Measurements from ENCODE around the gene KLHL30. TPM values are rescaled to one million over a fixed set of nuclear protein-coding genes. Genes with fewer than 3 reads are reported as not detected.

The KLHL30 gene
- total RNA-seq, 1 donor from 2014 or later = 18.3 TPM

GRCh38 chr2:238141541-238142318 lies 3.3 kb downstream of the KLHL30 start:
- H3K4me3 ChIP-seq (ENCODE audit: low read length in 3 of 3) = peak overlapping the region; percentile 55 to 76 (median 72)
- peaks cover 8 to 23% (median 17%) of the 10 kb centered on the region in 3 donors for H3K36me3 ChIP-seq (ENCODE audit: control insufficient read depth in 3 of 3, insufficient read depth in 3 of 3, low read length in 3 of 3)
- H3K9ac ChIP-seq (ENCODE audit: low read depth in 1 of 3, low read length in 3 of 3) = peak overlapping the region; percentile 70 to 87 (median 73)
- peaks cover 60 to 91% (median 69%) of the 10 kb centered on the region in 3 donors for H3K4me1 ChIP-seq (ENCODE audit: control insufficient read depth in 3 of 3, insufficient read depth in 3 of 3, low read length in 3 of 3)
- H3K27ac ChIP-seq (ENCODE audit: low read depth, low read length) = peak overlapping the region; percentile 86
- H3K27me3 ChIP-seq (ENCODE audit: control insufficient read depth in 3 of 3, insufficient read depth in 3 of 3, low read length in 3 of 3) = no peaks in the 10 kb centered on the region
- no peaks in the 10 kb centered on the region for H3K9me3 ChIP-seq (ENCODE audit: control insufficient read depth in 3 of 3, low read length in 3 of 3)

- Histone ChIP-seq H3K36me3 (ENCODE audit: control insufficient read depth in 3 of 3, insufficient read depth in 3 of 3, low read length in 3 of 3) (peaks cover 8 to 23% (median 17%) of the 10 kb centered on the region in 3 donors), H3K4me3 (ENCODE audit: low read length in 3 of 3) (peak overlapping the region; percentile 55 to 76 (median 72)), H3K27me3 (ENCODE audit: control insufficient read depth in 3 of 3, insufficient read depth in 3 of 3, low read length in 3 of 3) (no peaks in the 10 kb centered on the region), H3K4me1 (ENCODE audit: control insufficient read depth in 3 of 3, insufficient read depth in 3 of 3, low read length in 3 of 3) (peaks cover 52 to 90% (median 61%) of the 10 kb centered on the region in 3 donors), H3K27ac (ENCODE audit: low read depth, low read length) (peak overlapping the region; percentile 86), H3K9ac (ENCODE audit: low read depth in 1 of 3, low read length in 3 of 3) (peak overlapping the region; percentile 70 to 87 (median 73)), H3K9me3 (ENCODE audit: control insufficient read depth in 3 of 3, low read length in 3 of 3) (no peaks in the 10 kb centered on the region)
These were observed 4.1 kb downstream of the KLHL30 start for GRCh38 chr2:238142382-238143205.

- H3K4me1 ChIP-seq (ENCODE audit: control insufficient read depth in 3 of 3, insufficient read depth in 3 of 3, low read length in 3 of 3) = peaks cover 44 to 82% (median 53%) of the 10 kb centered on the region in 3 donors
- H3K36me3 ChIP-seq (ENCODE audit: control insufficient read depth in 3 of 3, insufficient read depth in 3 of 3, low read length in 3 of 3) = peaks cover 8 to 23% (median 17%) of the 10 kb centered on the region in 3 donors
- peak overlapping the region in 2 of 3 donors; percentile 73 to 87 for H3K9ac ChIP-seq (ENCODE audit: low read depth in 1 of 3, low read length in 3 of 3)
- H3K27ac ChIP-seq (ENCODE audit: low read depth, low read length) = peak overlapping the region; percentile 86
- peak overlapping the region in 2 of 3 donors; percentile 72 to 76 for H3K4me3 ChIP-seq (ENCODE audit: low read length in 3 of 3)
- H3K27me3 ChIP-seq (ENCODE audit: control insufficient read depth in 3 of 3, insufficient read depth in 3 of 3, low read length in 3 of 3) = no peaks in the 10 kb centered on the region
- H3K9me3 ChIP-seq (ENCODE audit: control insufficient read depth in 3 of 3, low read length in 3 of 3) = no peaks in the 10 kb centered on the region
These were observed 4.9 kb downstream of the KLHL30 start for GRCh38 chr2:238143239-238143951.

GRCh38 chr2:238144262-238144661 lies 5.8 kb downstream of the KLHL30 start:
- peak overlapping the region in 2 of 3 donors; percentile 45 to 73 for H3K9ac ChIP-seq (ENCODE audit: low read depth in 1 of 3, low read length in 3 of 3)
- H3K36me3 ChIP-seq (ENCODE audit: control insufficient read depth in 3 of 3, insufficient read depth in 3 of 3, low read length in 3 of 3) = peaks cover 10 to 25% (median 17%) of the 10 kb centered on the region in 3 donors
- H3K4me1 ChIP-seq (ENCODE audit: control insufficient read depth in 3 of 3, insufficient read depth in 3 of 3, low read length in 3 of 3) = peaks cover 50 to 81% (median 55%) of the 10 kb centered on the region in 3 donors
- no peaks in the 10 kb centered on the region for H3K27me3 ChIP-seq (ENCODE audit: control insufficient read depth in 3 of 3, insufficient read depth in 3 of 3, low read length in 3 of 3)
- peak overlapping the region; percentile 86 for H3K27ac ChIP-seq (ENCODE audit: low read depth, low read length)
- no peak overlapping the region for H3K4me3 ChIP-seq (ENCODE audit: low read length in 3 of 3)
- H3K9me3 ChIP-seq (ENCODE audit: control insufficient read depth in 3 of 3, low read length in 3 of 3) = no peaks in the 10 kb centered on the region

GRCh38 chr2:238145046-238145445 lies 6.6 kb downstream of the KLHL30 start:
- no peaks in the 10 kb centered on the region for H3K27me3 ChIP-seq (ENCODE audit: control insufficient read depth in 3 of 3, insufficient read depth in 3 of 3, low read length in 3 of 3)
- peak overlapping the region in 1 of 3 donors; percentile 33 for H3K9ac ChIP-seq (ENCODE audit: low read depth in 1 of 3, low read length in 3 of 3)
- no peak overlapping the region for H3K4me3 ChIP-seq (ENCODE audit: low read length in 3 of 3)
- no peaks in the 10 kb centered on the region for H3K9me3 ChIP-seq (ENCODE audit: control insufficient read depth in 3 of 3, low read length in 3 of 3)
- H3K36me3 ChIP-seq (ENCODE audit: control insufficient read depth in 3 of 3, insufficient read depth in 3 of 3, low read length in 3 of 3) = peaks cover 10 to 22% (median 17%) of the 10 kb centered on the region in 3 donors
- peak overlapping the region; percentile 86 for H3K27ac ChIP-seq (ENCODE audit: low read depth, low read length)
- peaks cover 51 to 81% (median 54%) of the 10 kb centered on the region in 3 donors for H3K4me1 ChIP-seq (ENCODE audit: control insufficient read depth in 3 of 3, insufficient read depth in 3 of 3, low read length in 3 of 3)

GRCh38 chr2:238145851-238146250 lies 7.4 kb downstream of the KLHL30 start:
- Histone ChIP-seq H3K36me3 (ENCODE audit: control insufficient read depth in 3 of 3, insufficient read depth in 3 of 3, low read length in 3 of 3) (peaks cover 8 to 19% (median 10%) of the 10 kb centered on the region in 3 donors), H3K4me3 (ENCODE audit: low read length in 3 of 3) (no peak overlapping the region), H3K4me1 (ENCODE audit: control insufficient read depth in 3 of 3, insufficient read depth in 3 of 3, low read length in 3 of 3) (peaks cover 50 to 81% (median 54%) of the 10 kb centered on the region in 3 donors), H3K9ac (ENCODE audit: low read depth in 1 of 3, low read length in 3 of 3) (no peak overlapping the region), H3K27me3 (ENCODE audit: control insufficient read depth in 3 of 3, insufficient read depth in 3 of 3, low read length in 3 of 3) (no peaks in the 10 kb centered on the region), H3K27ac (ENCODE audit: low read depth, low read length) (no peak overlapping the region), H3K9me3 (ENCODE audit: control insufficient read depth in 3 of 3, low read length in 3 of 3) (no peaks in the 10 kb centered on the region)

- Histone ChIP-seq H3K36me3 (ENCODE audit: control insufficient read depth in 3 of 3, insufficient read depth in 3 of 3, low read length in 3 of 3) (peaks cover 3 to 16% (median 4%) of the 10 kb centered on the region in 3 donors), H3K27me3 (ENCODE audit: control insufficient read depth in 3 of 3, insufficient read depth in 3 of 3, low read length in 3 of 3) (no peaks in the 10 kb centered on the region), H3K27ac (ENCODE audit: low read depth, low read length) (no peak overlapping the region), H3K4me1 (ENCODE audit: control insufficient read depth in 3 of 3, insufficient read depth in 3 of 3, low read length in 3 of 3) (peaks cover 42 to 80% (median 45%) of the 10 kb centered on the region in 3 donors), H3K9ac (ENCODE audit: low read depth in 1 of 3, low read length in 3 of 3) (no peak overlapping the region), H3K9me3 (ENCODE audit: control insufficient read depth in 3 of 3, low read length in 3 of 3) (no peaks in the 10 kb centered on the region), H3K4me3 (ENCODE audit: low read length in 3 of 3) (no peak overlapping the region)
These were observed 8.5 kb downstream of the KLHL30 start for GRCh38 chr2:238146884-238147544.

GRCh38 chr2:238148981-238149380 lies 10.5 kb downstream of the KLHL30 start:
- Histone ChIP-seq H3K4me3 (ENCODE audit: low read length in 3 of 3) (no peak overlapping the region), H3K27ac (ENCODE audit: low read depth, low read length) (peak overlapping the region; percentile 88), H3K9ac (ENCODE audit: low read depth in 1 of 3, low read length in 3 of 3) (peak overlapping the region in 2 of 3 donors; percentile 36 to 45), H3K9me3 (ENCODE audit: control insufficient read depth in 3 of 3, low read length in 3 of 3) (no peaks in the 10 kb centered on the region), H3K4me1 (ENCODE audit: control insufficient read depth in 3 of 3, insufficient read depth in 3 of 3, low read length in 3 of 3) (peaks cover 23 to 72% (median 35%) of the 10 kb centered on the region in 3 donors), H3K36me3 (ENCODE audit: control insufficient read depth in 3 of 3, insufficient read depth in 3 of 3, low read length in 3 of 3) (peaks cover 3 to 12% (median 4%) of the 10 kb centered on the region in 3 donors), H3K27me3 (ENCODE audit: control insufficient read depth in 3 of 3, insufficient read depth in 3 of 3, low read length in 3 of 3) (no peaks in the 10 kb centered on the region)

Measured in skeletal muscle tissue (tissue), 4 donors.